ENCODE data around the gene ACOXL.

ACOXL gene

GRCh38 chr2:111140815-111141214, 408.4 kb downstream of the ACOXL start:
- TF ChIP-seq CTCF (IDR thresholded peaks at IDR 0.05; ENCODE audit: control insufficient read depth, extremely low read depth, insufficient read depth) = no peak
- DNase-seq (ENCODE audit: low read depth) = no peak
- no peak overlapping the region for H3K4me3 ChIP-seq (ENCODE audit: low read depth, low read length)

DNA sequence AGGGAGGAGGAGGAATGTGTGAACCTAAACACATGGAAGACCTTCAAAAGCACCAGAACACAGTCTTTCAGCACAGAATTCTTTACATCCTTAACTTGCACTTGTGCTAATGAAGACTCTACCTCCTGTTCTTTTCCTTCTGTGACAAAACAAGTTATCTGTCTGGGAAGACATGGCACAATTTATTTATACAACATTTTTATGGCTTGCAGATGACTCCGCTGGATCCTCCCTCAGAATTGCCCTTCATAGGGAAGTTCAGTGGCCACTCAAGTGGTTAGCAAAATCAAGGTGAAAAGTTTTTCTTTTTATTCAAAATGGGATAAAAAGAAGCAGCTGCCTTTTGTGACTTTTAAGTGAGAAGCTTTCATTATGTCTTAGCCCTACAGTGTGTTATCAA, 409.7 kb downstream of the ACOXL start:
- no peak for TF ChIP-seq CTCF (IDR thresholded peaks at IDR 0.05; ENCODE audit: control insufficient read depth, extremely low read depth, insufficient read depth)
- DNase-seq (ENCODE audit: low read depth) = no peak
- no peak overlapping the region for H3K4me3 ChIP-seq (ENCODE audit: low read depth, low read length)

GRCh38 chr2:111143107-111143842, 410.9 kb downstream of the ACOXL start:
- no peak for TF ChIP-seq CTCF (IDR thresholded peaks at IDR 0.05; ENCODE audit: control insufficient read depth, extremely low read depth, insufficient read depth)
- no peak for DNase-seq (ENCODE audit: low read depth)
- H3K4me3 ChIP-seq (ENCODE audit: low read depth, low read length) = no peak overlapping the region

- no peak for DNase-seq (ENCODE audit: low read depth)
- TF ChIP-seq CTCF (IDR thresholded peaks at IDR 0.05; ENCODE audit: control insufficient read depth, extremely low read depth, insufficient read depth) = no peak
- H3K4me3 ChIP-seq (ENCODE audit: low read depth, low read length) = no peak overlapping the region
These were observed 411.4 kb downstream of the ACOXL start for GRCh38 chr2:111143843-111144198.

GRCh38 chr2:111145103-111145760, 412.9 kb downstream of the ACOXL start:
- DNase-seq (ENCODE audit: low read depth) = no peak
- H3K4me3 ChIP-seq (ENCODE audit: low read depth, low read length) = no peak overlapping the region
- no peak for TF ChIP-seq CTCF (IDR thresholded peaks at IDR 0.05; ENCODE audit: control insufficient read depth, extremely low read depth, insufficient read depth)

GRCh38 chr2:111145951-111146350, 413.6 kb downstream of the ACOXL start:
- TF ChIP-seq CTCF (IDR thresholded peaks at IDR 0.05; ENCODE audit: control insufficient read depth, extremely low read depth, insufficient read depth) = no peak
- no peak for DNase-seq (ENCODE audit: low read depth)
- no peak overlapping the region for H3K4me3 ChIP-seq (ENCODE audit: low read depth, low read length)

Measured in LNCaP clone FGC (cell line).